HCT116 (cell line): ENCODE measurements around the gene FBXO42.

Experiments
- ATF3 ChIP-seq: IDR thresholded peaks from 2 replicates; pipeline ENCODE4 v1.6.1; 2012
- CBX3 ChIP-seq: IDR thresholded peaks from 2 replicates; pipeline ENCODE4 v1.6.1; 2012; ENCODE audit warnings: low read depth
- CEBPB ChIP-seq: IDR thresholded peaks from 2 replicates; pipeline ENCODE4 v1.6.1; 2012; ENCODE audit warnings: low read depth
- CTCF ChIP-seq, 3 experiments: fragments of 200-600 bp in 1 of 3; sonication (generic) in 1 of 3; IDR thresholded peaks in 2 of 3; conservative IDR thresholded peaks in 1 of 3; 2 replicates each; pipeline ENCODE4 v1.5.1; 2012 to 2017; ENCODE audit warnings: low read depth in 2 of 3, low read length in 2 of 3, antibody characterized with exemption in 1 of 3, borderline replicate concordance in 1 of 3, control low read depth in 1 of 3, mild to moderate bottlenecking in 1 of 3, mixed read lengths in 1 of 3, mixed run types in 1 of 3, moderate library complexity in 1 of 3; ENCODE audit not compliant: insufficient read depth in 1 of 3
- EGR1 ChIP-seq: IDR thresholded peaks from 2 replicates; pipeline ENCODE4 v1.6.1; 2012; ENCODE audit warnings: low read depth
- EZH2 ChIP-seq: fragments of 200-600 bp; sonication (generic); IDR thresholded peaks from 2 replicates; pipeline ENCODE4 v1.6.1; 2017; ENCODE audit warnings: antibody characterized with exemption, mixed run types
- MAX ChIP-seq: IDR thresholded peaks from 2 replicates; pipeline ENCODE4 v1.6.1; 2012
- POLR2A ChIP-seq: IDR thresholded peaks from 2 replicates; pipeline ENCODE4 v1.7.0; 2011; ENCODE audit warnings: borderline replicate concordance; ENCODE audit not compliant: insufficient read depth, insufficient read length; ENCODE audit errors: extremely low read depth
- POLR2AphosphoS5 ChIP-seq: IDR thresholded peaks from 2 replicates; pipeline ENCODE4 v1.6.1; 2011; ENCODE audit warnings: mild to moderate bottlenecking, low read depth, low read length, moderate library complexity
- SIN3A ChIP-seq: IDR thresholded peaks from 2 replicates; pipeline ENCODE4 v1.6.1; 2012; ENCODE audit warnings: low read depth
- ZNF274 ChIP-seq: fragments of 200-500 bp; sonication (Bioruptor generic); IDR thresholded peaks from 2 replicates; pipeline ENCODE4 v1.6.1; 2014; ENCODE audit warnings: mild to moderate bottlenecking, low read depth, low read length, inconsistent platforms

GRCh38 chr1:16217061-16217785, 135.1 kb downstream of the FBXO42 start:
- TF ChIP-seq SIN3A: no peak
- TF ChIP-seq CBX3: no peak
- no peak for TF ChIP-seq CEBPB
- TF ChIP-seq CTCF (IDR thresholded peaks at IDR 0.05 in 2 of 3, conservative IDR thresholded peaks at IDR 0.05 in 1 of 3; ENCODE audit: borderline replicate concordance in 1 of 3, insufficient read depth in 1 of 3, low read depth in 2 of 3, low read length in 2 of 3): no peak
- no peak for TF ChIP-seq ATF3
- TF ChIP-seq POLR2AphosphoS5: peak; percentile 56; the same call in 1 of the 2 replicates
- no peak for TF ChIP-seq MAX
- TF ChIP-seq POLR2A: no peak
- no peak for TF ChIP-seq EZH2
- no peak for TF ChIP-seq ZNF274
- no peak for TF ChIP-seq EGR1
